Effector CD8-positive, alpha-beta T cell (primary cell): ENCODE results near the gene TLE5.
"Not testable (repeated sequence)": the region's sequence is repeated elsewhere in the genome, so short reads cannot be mapped to it uniquely, and the experiment has no call there.

Source experiments
- DNase-seq: peaks from one replicate; lab custom pipeline; 2025; lab: John Stamatoyannopoulos, UW

Gene TLE5

DNA sequence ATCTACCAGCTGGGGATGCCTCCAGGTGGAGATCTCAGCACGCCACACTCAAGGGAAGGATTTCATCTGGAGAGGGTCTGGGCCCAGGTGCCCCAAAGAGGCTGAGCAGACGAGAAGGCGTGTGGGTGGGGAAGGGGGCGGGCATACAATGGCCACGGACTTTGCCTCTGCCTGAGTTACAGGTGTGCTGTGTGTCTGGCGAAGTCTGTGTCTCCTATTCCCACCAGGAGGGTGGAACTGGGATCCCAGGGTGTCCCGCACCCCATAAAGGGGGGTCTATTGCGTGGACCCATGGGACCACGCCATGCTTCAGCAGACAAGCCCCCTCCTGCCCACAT, 36.8 kb downstream of the TLE5 start:
- no peak for DNase-seq

DNA sequence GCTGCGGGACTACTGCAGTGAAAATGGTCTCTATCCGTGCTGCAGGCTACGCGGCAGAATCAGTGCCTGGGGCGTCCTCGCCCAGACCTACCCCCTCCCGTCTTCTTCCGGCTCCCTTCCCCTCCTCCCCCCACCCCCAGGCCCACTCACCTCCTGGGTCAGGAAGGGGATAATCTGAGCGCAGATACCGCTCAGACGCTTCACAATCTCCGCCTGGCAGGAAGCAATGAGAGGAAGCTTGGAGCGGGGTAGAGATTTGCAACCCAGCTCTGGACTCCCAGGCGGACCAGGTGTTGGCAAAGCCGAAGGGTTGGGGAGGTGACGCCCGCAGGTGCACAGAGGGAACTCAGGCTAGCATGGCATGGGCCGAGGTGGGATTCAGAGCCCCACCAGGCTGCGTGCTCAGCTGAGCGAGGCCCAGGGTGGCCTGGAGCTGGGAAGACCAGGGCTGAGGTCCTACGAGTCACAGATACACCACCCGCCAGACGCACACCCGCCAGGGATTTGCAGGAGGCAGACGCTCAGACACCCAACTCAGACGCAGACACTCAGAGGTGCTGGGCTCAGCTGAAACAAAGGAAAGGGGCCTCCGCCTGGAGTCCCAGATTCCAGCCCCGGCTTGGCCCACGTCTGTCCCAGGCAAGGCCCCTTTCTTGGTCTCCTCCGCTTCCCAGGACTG, 37.3 kb downstream of the TLE5 start:
- no peak for DNase-seq

DNA sequence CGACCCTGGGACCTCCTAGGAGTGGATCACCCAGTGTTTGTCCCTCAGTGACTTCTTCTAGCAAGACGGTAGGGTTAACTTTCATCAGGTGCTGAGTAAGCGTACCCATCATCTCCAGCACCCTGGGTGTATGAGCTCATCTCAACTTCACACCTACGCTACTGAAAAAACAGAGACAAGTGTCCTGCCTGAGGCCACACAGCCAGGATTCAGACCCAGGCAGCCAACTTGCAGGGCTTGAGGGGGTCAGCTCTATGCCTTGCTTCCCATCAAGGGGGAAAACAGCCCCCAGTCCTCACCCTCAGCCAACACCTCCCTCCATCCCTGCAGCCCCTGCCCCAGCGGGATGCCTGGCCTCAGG, 37.8 kb downstream of the TLE5 start:
- DNase-seq, result no peak

DNA sequence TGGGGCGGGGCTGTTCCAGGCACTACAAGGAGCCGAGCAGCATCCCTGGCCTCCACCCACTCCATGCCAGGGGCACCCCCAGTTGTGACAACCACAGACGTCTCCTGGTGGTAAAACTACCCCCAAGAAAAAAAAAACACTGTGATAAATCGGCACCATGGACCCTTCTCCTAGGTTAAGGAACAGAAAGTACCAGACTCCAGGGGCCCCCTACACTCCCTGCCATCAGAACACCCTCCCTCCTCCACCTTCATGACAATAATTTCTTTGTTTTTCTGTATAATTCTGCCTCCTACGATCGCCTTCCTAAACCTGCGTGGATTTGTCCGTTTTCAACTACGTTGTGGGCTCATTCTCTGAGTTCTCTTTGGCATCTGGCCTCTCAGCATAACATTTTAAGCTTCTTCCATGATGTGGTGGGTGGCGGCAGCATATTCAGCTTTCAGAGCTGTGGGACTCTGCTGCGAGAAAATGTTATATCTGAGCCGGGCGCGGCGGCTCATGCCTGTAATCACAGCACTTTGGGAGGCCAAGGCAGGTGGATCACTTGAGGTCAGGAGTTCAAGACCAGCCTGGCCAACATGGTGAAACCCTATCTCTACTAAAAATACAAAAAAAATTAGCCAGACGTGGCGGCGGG, 41.9 kb downstream of the TLE5 start:
- DNase-seq, result no peak

DNA sequence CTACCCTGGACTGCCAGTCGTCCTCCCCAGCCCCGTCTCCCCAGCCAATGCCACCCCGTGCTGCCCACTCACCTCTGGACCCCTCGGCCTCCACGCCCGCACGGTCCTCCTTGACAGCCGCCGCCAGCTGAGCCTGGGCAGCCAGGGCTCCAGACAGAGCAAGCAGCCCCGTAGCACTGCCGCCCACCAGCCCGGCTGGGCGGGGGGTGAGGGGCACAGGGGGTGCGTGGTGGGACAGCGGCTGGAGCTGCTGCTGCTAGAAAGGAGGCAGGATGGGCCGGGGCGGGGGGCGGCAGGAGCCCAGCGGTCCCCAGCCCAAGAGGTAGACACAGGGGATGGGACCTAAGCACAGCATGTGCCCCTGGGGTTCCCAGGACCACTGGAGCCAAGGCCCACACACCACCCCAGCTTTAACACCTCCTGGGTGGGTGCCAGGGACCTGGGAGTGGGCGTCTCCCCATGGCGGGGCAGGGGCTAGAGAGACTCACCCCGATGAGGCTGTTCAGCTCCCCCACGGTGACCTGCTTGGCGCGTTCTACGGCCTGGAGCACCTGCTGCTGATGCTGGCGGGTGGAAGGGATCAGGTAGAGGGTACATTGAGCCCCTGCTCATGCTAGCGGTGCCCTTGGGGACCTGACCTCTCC, 43.0 kb downstream of the TLE5 start:
- DNase-seq, result no peak

DNA sequence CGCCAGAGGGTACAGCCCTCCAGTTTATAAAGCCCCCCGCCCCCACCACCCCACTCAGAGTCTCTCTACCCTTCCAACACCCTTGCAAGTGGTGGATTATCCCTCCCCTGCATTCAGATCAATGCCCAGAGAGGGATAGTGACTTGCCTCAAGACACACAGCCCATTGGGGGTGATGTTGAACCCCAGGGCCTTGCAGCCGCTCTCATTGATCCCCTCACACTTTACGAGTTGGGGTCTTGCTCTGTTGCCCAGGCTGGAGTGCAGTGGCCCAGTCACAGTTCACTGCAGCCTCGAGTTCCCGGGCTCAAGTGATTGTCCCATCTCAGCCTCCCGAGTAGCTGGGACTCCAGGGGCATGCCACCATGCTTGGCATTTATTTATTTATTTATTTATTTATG, 44.4 kb downstream of the TLE5 start:
- DNase-seq, result no peak

DNA sequence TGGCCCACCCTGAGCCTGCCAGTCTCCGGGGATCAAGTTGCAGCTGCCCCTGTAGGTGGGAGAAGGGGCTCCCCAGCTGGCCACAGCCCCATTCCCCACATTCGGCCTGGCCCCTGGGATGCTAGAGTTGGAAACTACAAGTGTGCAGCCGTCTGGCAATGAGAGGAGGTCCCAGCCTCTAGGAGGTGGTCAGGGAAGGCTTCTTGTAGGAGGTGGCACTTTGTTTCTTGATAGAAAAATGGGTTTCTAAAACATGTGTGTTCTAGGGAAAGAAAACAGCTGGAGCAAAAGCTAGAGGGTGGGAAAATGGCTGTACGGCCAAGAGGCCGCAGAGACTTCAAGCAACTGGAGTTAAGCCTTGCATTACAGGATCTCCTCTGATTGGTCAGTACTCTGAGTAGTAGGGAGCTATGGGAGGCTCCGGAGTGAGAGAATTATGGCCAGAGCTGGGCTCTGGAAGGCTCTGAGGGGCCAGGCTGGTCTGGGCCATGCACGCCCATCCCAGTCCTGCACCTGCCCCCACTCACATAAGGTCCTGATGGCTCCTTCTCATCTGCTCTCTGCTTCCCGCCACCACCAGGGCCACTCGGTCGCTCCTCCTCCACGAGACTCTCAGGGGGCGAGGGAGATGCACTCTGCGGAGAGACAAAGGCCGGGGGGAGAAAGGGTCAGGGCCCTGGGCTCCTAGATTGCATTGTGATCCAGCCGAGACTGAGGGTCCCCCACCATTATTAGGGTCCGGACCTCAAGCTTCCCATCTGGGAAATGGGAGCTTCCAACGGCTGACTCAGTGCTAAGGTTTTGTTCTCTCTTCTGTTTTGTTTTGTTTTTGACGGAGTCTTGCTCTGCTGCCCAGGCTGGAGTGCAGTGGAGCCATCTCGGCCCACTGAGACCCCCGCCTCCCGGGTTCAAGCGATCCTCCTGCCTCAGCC, 46.9 kb downstream of the TLE5 start:
- DNase-seq, result no peak

DNA sequence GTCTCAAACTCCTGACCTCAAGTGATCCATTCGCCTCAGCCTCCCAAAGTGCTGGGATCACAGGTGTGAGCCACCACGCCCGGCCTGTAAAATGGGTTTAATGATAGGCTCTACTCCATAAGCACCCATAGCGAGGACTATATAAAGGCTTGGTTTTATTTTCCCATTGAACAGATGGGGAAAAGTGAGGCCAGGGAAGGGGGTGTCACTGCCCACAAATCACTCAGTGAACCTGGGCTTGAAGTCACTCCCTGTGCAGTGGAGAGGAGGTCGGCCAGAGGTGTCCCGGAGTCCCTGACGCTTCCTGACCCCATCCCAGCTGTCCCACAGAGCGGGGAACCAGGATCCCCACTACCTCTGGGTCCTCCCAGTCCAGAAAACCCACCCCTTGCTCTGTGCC, 48.2 kb downstream of the TLE5 start:
- no peak for DNase-seq

DNA sequence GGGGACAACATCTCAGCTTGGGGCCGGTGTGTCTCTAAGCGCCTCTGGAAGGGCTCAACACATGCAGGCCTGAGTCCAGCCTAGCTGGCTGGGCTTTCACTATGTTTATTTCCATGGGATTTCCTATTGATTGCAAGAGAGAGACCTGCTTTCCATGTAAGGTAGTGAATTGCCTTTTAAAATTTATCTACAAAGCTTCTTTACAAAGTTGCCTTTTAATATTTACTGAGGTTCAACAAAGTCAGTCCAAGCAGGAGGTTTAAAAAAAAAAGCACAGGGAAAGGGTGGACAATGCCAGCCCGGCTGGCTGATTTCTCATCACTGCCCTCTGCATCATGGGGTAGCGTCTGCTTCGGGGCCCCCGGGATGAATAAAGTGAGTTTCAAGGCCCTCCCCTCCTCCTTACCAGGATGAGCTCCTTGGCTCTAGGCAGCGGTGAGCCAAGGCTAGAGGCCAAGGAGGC, 49.0 kb downstream of the TLE5 start:
- DNase-seq, result no peak

DNA sequence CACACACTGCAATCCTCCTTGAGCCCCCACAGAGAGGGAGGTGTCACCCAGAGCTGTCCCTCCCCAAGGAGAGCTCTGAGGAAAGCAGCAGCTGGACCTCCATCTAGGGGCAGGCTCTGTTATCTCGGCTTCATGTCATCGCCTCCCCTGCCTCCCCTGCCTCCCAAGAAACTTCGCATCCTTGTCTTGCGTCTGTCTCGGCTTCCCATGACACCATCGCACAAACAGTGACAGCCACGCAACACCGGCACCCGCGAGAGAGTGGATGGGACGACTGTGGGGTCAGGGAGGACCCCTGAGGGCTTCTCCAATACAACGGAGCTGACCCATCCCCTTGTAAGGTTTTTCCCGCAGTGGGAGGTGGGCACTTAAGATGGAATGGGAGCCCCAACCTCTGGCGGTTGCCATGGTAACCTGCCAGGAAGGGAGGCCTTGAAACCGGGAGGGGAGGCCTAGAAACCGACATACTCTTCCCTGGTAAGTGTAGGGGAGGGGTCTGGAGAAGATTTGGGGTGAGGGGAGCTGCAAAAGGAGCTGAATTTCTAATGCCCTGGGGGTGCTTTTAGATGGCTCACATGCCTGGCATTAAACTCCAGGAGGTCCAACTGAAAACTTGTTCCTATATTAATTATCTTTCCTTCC, 49.6 kb downstream of the TLE5 start:
- DNase-seq, result no peak

DNA sequence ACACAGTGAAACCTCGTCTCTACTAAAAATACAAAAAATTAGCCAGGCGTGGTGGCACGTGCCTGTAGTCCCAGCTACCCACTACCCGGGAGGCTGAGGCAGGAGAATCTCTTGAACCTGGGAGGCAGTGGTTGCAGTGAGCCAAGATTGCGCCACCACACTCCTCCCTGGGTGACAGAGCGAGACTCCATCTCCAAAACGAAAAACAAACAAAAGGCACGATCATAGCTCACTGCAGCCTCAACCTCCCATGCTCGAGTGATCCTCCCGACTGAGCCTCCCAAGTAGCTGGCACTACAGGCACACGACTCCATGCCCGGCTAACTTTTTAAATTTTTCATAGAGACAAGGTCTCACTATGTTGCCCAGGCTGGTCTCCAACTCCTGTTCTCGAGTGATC, 50.2 kb downstream of the TLE5 start:
- DNase-seq, result not testable (repeated sequence)

DNA sequence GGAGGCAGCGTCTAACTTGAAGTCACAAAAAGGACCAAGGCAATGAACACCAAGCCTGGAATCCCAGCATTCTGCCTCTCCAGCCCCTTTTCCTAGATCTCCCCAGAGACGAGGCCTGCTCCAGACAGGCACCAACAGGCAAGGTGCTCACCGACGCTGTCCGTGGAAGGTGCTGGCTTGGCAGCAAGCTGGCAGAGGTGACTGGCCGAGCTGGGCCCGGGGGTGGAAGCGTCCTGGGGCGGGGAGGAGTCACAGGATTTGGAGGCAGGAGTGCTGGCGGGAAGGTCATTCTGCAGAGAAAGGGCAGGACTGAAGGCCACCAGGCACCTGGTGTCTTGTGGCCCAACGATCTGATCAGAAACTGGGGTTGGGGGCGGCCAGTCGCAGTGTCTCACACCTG, 51.4 kb downstream of the TLE5 start:
- no peak for DNase-seq

DNA sequence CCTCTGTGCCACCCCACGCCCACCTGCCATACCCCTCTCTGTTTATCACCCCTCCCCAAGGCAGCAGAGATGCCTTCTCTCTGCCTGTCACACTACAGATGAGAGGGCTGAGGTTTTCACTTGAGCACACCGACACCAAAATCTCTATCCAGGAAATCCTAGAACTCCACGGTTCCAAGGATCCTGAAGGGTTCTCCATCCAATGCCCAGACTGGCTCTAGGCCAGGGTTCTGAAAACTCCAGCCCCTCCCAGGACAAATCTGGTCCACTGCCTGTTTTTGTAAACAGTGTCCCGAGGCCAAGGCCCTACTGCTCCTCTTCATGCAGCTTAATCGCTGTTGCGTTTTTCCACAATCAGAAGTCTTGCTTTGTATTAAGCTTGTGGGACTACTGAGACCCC, 53.3 kb downstream of the TLE5 start:
- DNase-seq, result no peak

DNA sequence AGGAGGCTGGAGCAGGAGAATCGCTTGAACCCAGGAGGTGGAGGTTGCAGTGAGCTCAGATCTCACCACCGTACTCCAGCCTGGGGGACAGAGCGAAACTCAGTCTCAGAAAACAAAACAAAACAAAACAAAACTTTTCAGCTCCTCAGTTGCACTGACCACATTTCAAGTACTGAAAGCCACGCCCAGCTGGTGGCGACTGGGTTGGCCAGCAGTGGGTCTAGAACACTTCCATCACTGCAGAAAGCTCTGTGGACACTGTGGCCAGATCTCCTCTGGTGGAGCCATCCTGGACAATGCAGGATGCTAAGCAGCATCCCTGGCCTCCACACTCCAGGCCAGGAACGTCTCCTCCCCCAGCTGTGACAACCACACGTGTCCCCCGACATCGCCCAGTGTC, 54.3 kb downstream of the TLE5 start:
- DNase-seq, result no peak

DNA sequence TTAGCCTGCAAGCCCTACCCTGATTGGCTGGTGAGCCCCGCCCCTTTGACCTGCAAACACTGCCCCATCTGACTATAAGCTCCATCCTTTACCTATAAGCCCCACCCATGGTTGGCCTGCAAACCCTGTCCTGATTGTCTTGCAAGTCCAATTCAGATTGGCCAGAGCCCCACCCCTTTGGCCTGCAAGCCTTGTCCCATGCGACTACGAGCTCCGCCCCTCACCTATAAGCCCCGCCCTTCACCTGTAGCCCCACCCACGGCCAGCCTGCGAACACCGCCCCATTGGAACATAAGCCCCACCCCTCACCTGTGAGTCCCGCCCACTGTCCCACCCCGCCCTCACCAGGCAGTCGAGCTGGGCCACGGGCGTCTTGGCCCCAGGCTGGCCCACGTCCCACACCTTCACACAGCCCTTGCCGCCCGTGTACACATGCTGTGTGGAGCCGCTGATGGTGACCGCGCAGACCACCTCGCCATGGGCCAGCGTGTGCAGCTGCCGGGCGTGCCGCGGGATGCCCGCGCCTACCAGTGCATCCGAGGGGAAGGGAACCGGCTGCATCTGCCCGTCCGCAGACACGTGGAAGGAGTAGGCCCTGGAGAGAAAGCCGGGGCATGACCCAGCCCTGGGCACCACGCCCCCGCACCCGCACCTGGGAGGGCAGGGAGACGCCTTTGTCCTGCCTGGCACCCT, 56.1 kb downstream of the TLE5 start:
- DNase-seq, result peak; percentile 18

DNA sequence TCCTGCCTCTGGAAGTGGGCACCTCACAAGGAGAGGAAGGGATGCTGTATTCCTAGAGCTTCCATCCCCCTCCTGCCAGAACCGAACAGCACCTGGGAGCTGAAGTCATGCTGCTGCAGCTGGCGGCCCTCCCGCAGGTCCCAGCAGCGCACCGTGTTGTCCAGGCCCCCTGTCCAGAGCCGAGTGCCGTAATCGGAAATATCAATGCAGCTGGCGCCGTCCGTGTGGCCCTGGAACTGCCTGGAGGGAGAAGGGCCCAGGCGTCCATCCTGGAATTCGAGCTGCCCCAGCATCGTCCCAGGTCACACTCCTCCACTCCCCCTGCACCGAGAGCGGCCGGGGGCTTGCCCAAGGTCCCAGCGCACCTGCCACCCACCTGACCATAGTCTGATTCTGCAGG, 57.0 kb downstream of the TLE5 start:
- no peak for DNase-seq

DNA sequence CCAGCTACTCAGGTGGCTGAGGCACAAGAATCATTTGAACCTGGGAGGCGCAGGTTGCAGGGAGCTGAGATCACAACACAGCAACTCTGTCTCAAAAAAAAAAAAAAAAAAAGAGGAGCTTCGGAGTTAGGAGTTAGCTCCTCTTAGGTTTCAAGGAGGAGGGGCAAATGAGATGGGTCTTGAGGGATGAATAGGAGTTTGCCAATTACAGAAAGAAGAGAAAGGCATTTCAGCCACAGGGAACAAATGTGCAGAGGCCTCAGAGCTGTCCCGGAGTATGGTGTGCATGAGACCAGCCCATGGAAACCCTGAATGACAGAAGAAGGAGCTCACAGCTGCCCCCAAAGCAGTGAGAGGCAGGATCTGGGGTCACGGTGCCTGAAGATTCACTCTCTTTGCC, 57.8 kb downstream of the TLE5 start:
- DNase-seq, result no peak

DNA sequence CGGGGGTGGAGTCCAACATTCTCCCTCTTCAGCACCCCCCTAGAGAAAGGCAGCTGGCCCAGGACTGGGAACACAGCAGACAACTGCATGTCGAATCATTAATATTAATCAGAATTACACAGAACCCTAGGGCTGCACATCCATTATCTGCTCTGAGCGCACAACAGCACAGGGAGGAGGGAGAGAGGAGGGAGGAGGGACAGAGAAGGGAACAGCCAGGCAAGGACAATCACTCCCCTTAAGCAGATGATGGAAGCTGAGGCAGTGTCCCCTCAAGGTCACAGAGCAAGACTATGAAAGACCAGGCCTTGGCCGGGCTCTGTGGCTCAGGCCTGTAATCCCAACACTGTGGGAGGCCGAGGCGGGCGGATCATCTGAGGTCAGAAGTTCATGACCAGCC, 59.2 kb downstream of the TLE5 start:
- no peak for DNase-seq
